PFSK-1 (cell line): Measurements from ENCODE around the gene ANKFY1.

Source experiments
- POLR2AphosphoS5 ChIP-seq: IDR thresholded peaks from 2 replicates; pipeline ENCODE4 v1.6.1; 2012; ENCODE audit warnings: low read depth, mild to moderate bottlenecking, control low read depth, low read length, moderate library complexity
- REST ChIP-seq, 2 experiments: IDR thresholded peaks; 2 replicates each; pipeline versions ENCODE4 v1.6.1 to v1.8.0; 2011 to 2012; ENCODE audit warnings: low read depth in 2 of 2, low read length in 2 of 2, control low read depth in 1 of 2, inconsistent platforms in 1 of 2, mild to moderate bottlenecking in 1 of 2, moderate library complexity in 1 of 2; ENCODE audit not compliant: insufficient read depth in 1 of 2
- TAF1 ChIP-seq: IDR thresholded peaks from 2 replicates; pipeline ENCODE4 v1.6.1; 2012; ENCODE audit warnings: low read length, control low read depth, borderline replicate concordance; ENCODE audit not compliant: insufficient read depth

- TF ChIP-seq REST (IDR thresholded peaks at IDR 0.05; ENCODE audit: insufficient read depth in 1 of 2, low read depth in 2 of 2, low read length in 2 of 2), result no peak
- no peak for TF ChIP-seq POLR2AphosphoS5
- TF ChIP-seq TAF1, result no peak
Observed at GRCh38 chr17:4309897-4310296, 46.1 kb upstream of the ANKFY1 start.
